ENCODE data around the gene SIL1.
"Not testable (repeated sequence)": the region's sequence is repeated elsewhere in the genome, so short reads cannot be mapped to it uniquely, and the experiment has no call there.

The SIL1 gene

DNA sequence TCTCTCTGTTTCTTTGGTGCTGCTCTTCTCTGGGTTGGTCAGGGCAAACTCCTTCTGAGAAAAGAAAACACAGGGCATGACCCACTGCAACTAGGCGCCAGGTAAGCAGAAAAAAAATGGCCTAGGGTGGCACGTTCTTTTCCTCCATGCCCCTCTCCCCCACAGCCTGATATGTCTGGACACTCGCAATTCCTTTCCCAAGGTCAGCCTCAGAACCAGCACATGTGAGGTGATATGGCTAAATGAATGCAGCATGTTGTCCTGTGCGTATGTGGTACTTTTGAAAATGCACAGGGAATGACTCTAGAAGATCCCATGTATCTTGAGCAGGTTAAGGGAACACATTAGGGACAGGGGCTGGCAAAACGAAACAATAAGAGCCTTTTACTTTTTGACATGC lies 77.0 kb downstream of the SIL1 start:
- no peak overlapping the region for H3K4me3 ChIP-seq (ENCODE audit: low read length)
- H3K9me3 ChIP-seq (ENCODE audit: low read length), result no peaks in the 10 kb centered on the region
- no peak overlapping the region for H2AFZ ChIP-seq (ENCODE audit: low read depth, low read length)
- no peaks in the 10 kb centered on the region for H3K4me1 ChIP-seq (ENCODE audit: insufficient read depth, low read length)
- H3K27me3 ChIP-seq (ENCODE audit: insufficient read depth, low read length), result no peaks in the 10 kb centered on the region
- peaks cover 43% of the 10 kb centered on the region for H3K36me3 ChIP-seq (ENCODE audit: insufficient read depth, low read length)

DNA sequence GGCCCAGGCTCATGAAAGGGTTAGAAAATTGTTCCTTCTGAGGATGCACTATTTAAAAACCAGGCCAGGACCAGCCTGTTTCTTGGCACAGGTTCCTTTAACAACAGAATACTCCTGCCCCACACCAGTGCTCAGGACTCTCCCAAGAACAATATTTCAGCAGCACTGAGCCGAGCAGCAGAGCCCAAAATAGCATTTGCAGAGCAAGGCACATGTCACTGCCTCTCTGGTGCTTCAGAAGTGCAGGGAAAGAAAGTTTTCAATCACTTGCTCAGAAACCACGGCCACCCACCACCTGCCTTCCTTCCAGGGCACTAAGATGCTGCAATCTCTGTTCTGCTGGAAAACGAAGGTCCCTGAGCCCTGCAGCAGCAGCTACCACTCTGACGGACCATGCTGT lies 77.6 kb downstream of the SIL1 start:
- Histone ChIP-seq H2AFZ (ENCODE audit: low read depth, low read length) (no peak overlapping the region), H3K4me3 (ENCODE audit: low read length) (no peak overlapping the region), H3K36me3 (ENCODE audit: insufficient read depth, low read length) (peaks cover 41% of the 10 kb centered on the region), H3K4me1 (ENCODE audit: insufficient read depth, low read length) (no peaks in the 10 kb centered on the region), H3K9me3 (ENCODE audit: low read length) (no peaks in the 10 kb centered on the region), H3K27me3 (ENCODE audit: insufficient read depth, low read length) (no peaks in the 10 kb centered on the region)

DNA sequence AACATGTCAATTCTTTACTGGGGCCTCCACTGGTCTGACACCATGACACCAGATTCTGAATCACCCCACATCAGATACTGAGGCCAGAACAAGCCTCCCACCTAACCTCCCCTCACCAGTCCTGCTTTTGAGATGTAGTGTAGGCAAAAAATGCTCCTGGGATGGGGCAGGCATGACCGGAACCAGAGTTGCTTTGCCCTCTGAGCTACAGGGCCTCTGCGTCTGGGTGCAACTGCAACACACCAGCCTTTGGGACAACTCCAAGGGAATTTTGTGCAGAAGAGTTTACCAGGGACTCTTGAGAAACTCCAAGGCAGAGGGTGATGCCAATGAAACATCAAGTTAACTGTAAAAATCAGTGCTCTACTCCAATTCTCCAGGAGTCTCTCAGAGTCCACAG lies 79.4 kb downstream of the SIL1 start:
- H3K4me1 ChIP-seq (ENCODE audit: insufficient read depth, low read length), result no peaks in the 10 kb centered on the region
- H3K9me3 ChIP-seq (ENCODE audit: low read length), result peaks cover 1% of the 10 kb centered on the region

DNA sequence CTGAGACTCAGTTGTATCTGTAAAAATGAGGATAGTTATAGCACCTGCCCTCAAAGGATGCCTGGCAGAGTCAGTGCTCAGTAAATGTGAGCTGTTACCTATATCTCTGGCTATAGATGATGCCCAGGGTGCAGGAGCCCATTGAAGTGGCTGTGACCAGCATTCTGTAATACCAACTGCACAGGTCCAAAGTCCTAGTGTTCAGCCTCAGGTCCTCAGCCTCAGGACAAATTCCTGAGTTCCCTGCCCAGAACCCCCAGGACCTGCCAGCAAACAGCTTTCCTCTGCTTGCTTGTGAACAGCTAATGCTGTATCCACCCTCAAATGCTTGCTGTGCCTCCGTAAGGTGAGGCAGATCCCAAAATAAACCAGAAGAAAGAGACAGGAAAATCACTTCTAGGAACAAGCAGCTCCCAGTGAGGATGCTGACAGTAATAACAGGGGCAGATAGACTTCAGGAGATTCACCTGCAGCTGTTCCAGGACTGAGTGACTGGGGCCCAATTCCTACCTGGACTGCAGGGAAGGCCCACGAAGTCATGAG lies 80.8 kb downstream of the SIL1 start:
- no peaks in the 10 kb centered on the region for H3K4me1 ChIP-seq (ENCODE audit: insufficient read depth, low read length)
- peaks cover 2% of the 10 kb centered on the region for H3K9me3 ChIP-seq (ENCODE audit: low read length)
- no peak overlapping the region for H3K4me3 ChIP-seq (ENCODE audit: low read length)
- peaks cover 32% of the 10 kb centered on the region for H3K36me3 ChIP-seq (ENCODE audit: insufficient read depth, low read length)
- H3K27me3 ChIP-seq (ENCODE audit: insufficient read depth, low read length), result no peaks in the 10 kb centered on the region
- H2AFZ ChIP-seq (ENCODE audit: low read depth, low read length), result no peak overlapping the region

More for the DNA sequence above, 79.4 kb downstream of the SIL1 start:
- Histone ChIP-seq H3K36me3 (ENCODE audit: insufficient read depth, low read length) (peaks cover 37% of the 10 kb centered on the region), H2AFZ (ENCODE audit: low read depth, low read length) (no peak overlapping the region), H3K27me3 (ENCODE audit: insufficient read depth, low read length) (no peaks in the 10 kb centered on the region), H3K4me3 (ENCODE audit: low read length) (no peak overlapping the region)

DNA sequence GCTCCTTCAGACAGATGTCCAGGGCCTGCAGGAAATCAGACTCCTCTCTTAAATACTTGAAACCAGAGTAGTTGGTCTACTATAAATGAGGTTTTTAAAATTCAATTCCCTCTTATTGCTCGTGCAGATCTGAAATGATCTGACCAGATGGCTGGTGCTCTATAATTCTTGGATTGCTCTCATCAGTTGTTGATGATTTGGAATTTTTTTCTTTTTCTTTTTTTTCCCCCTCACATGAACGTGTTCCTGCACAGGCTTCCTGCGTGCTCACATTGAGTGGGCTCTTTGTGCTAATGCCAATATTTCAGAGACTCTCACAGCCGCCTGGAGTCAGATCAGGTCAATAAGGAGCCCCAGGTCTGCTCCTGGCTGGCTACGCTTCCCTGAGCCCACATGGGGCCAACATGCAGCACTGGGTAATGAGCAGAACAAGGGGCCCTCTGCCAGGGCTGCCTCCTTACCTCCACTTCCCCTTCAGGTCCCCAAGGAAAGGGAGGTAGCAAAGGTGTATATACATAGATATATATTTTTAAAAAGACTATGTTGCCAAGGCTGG lies 82.0 kb downstream of the SIL1 start:
- Histone ChIP-seq H3K9me3 (ENCODE audit: low read length) (peaks cover 4% of the 10 kb centered on the region), H3K4me3 (ENCODE audit: low read length) (no peak overlapping the region), H3K36me3 (ENCODE audit: insufficient read depth, low read length) (peaks cover 32% of the 10 kb centered on the region), H3K27me3 (ENCODE audit: insufficient read depth, low read length) (no peaks in the 10 kb centered on the region), H2AFZ (ENCODE audit: low read depth, low read length) (no peak overlapping the region), H3K4me1 (ENCODE audit: insufficient read depth, low read length) (no peaks in the 10 kb centered on the region)

DNA sequence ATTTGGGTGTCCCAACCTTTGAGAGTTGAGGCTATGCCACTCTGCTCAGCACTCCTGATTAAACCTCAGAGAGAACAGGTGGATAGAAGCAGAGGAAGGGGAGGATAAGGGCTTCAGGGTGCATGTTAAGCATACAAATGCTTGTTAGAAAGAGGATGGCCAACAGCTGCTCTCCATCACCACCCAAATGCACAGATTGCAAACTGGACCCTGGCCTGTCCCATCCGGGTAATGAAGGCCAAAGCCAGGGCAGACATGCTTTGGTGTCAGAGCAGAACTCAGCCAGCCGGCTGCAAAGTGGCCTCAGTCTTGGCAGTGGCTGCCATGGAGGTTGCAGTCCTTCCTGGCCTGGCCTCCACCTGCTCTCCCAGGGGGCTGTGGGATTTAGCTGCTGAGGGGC lies 84.3 kb downstream of the SIL1 start:
- Histone ChIP-seq H3K27me3 (ENCODE audit: insufficient read depth, low read length) (no peaks in the 10 kb centered on the region), H3K4me1 (ENCODE audit: insufficient read depth, low read length) (peaks cover under 1% of the 10 kb centered on the region), H2AFZ (ENCODE audit: low read depth, low read length) (no peak overlapping the region), H3K4me3 (ENCODE audit: low read length) (no peak overlapping the region), H3K36me3 (ENCODE audit: insufficient read depth, low read length) (peaks cover 14% of the 10 kb centered on the region), H3K9me3 (ENCODE audit: low read length) (peaks cover 5% of the 10 kb centered on the region)

DNA sequence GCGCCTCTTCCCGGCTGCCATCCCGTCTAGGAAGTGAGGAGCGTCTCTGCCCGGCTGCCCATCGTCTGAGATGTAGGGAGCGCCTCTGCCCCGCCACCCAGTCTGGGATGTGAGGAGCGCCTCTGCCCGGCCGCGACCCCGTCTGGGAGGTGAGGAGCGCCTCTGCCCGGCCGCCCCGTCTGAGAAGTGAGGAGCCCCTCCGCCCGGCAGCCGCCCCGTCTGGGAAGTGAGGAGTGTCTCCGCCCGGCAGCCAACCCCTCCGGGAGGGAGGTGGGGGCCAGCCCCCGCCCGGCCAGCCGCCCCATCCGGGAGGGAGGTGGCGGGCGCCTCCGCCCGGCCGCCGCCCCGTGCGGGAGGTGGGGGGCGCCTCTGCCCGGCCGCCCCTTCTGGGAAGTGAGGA lies 85.8 kb downstream of the SIL1 start:
- H3K4me3 ChIP-seq (ENCODE audit: low read length); H3K36me3 ChIP-seq (ENCODE audit: insufficient read depth, low read length); H3K4me1 ChIP-seq (ENCODE audit: insufficient read depth, low read length); H3K27me3 ChIP-seq (ENCODE audit: insufficient read depth, low read length); H3K9me3 ChIP-seq (ENCODE audit: low read length); H2AFZ ChIP-seq (ENCODE audit: low read depth, low read length): not testable (repeated sequence)

DNA sequence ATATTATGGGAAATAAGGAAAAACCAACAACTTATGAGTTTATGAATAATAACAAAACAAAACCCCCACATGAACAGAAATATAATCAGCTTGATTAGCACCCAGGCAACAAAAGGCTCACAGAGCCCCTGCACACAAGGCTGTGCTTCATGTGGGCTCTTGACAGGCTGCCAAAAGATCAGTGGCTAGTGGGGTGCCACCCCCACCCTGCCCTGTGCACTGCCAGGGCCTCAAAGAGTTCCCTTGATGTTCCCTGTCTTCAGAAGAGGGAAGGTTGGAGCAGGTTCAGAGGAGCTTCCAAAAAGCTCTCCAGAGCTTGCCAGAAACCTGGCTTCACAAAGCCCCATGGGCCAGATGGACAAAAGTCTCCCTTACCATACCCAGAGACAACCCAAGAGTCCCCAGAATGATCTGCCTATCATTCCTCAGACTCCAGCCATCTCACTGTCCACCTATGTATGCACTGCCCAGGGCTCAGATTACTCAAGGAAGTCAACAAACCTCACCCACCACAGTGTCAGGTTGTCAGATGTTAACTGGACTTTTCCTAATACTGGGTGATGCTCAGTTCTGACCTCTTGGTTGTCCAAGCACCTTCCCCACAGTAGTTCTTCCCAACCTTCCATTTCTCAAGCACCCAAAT lies 87.5 kb downstream of the SIL1 start:
- Histone ChIP-seq H3K4me3 (ENCODE audit: low read length) (no peak overlapping the region), H3K36me3 (ENCODE audit: insufficient read depth, low read length) (no peaks in the 10 kb centered on the region), H3K27me3 (ENCODE audit: insufficient read depth, low read length) (no peaks in the 10 kb centered on the region), H2AFZ (ENCODE audit: low read depth, low read length) (no peak overlapping the region), H3K9me3 (ENCODE audit: low read length) (peaks cover 5% of the 10 kb centered on the region), H3K4me1 (ENCODE audit: insufficient read depth, low read length) (peaks cover 20% of the 10 kb centered on the region)

DNA sequence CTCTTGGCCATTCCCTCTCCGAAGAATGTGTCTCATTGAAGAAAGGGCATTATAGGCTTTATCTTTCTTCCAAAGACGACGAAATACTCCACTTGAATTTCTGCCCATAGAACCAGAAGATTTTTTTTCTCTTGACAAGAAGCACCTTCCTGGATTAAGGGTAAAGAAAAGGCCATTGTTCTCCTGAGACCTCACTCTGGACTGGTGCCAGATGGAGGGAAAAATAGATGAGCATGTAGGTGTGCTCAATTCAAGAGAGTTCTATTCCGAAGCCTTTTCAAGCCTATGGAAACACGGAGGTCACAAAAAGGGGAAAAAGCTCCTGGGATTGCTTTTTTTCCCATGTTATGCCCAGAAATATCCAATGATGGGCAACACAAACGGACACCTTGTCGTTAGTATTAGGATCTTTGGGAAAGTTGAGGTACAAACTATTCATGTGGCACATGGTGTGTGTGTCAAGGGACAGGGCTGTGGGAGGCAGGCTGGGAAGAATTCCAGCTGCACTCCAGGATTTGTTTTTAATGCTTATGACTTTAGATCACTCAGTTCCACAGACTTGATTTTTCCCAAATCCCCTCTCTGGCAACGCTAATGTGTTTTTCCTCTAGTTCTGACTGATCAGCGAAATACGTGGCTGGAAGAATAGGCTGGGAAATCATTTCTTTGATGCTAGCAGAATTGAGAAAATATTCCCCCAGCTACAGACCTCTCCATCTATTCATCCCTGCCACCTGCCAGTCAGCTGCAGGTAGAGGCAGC lies 89.9 kb downstream of the SIL1 start:
- Histone ChIP-seq H3K4me3 (ENCODE audit: low read length) (no peak overlapping the region), H3K27me3 (ENCODE audit: insufficient read depth, low read length) (no peaks in the 10 kb centered on the region), H3K4me1 (ENCODE audit: insufficient read depth, low read length) (peaks cover 34% of the 10 kb centered on the region)

DNA sequence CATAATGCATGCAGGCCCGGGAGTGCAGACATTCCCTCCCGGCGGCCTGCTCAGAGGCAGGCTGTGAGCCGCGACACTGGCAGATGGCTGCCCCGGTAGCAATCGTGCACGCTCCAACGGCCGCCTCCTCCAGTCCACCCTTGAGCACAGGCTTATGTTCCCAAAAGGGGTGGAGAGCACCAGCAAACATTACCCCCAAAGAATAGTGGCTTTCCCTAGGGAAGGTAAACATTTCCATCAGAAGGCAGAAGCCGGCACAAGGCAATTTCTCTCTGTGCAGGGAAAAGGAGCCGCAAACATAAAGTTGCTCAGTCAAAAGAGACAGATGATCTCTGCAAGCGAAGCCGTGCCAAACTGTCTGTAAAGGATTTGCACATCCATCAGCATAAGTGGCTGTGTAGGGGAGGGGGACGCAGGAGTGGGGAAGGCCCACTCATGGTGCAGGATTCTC lies 92.5 kb downstream of the SIL1 start:
- no peaks in the 10 kb centered on the region for H3K9me3 ChIP-seq (ENCODE audit: low read length)
- H2AFZ ChIP-seq (ENCODE audit: low read depth, low read length), result peak overlapping the region; percentile 8
- peak overlapping the region; percentile 30 for H3K4me3 ChIP-seq (ENCODE audit: low read length)
- peaks cover 3% of the 10 kb centered on the region for H3K36me3 ChIP-seq (ENCODE audit: insufficient read depth, low read length)
- H3K4me1 ChIP-seq (ENCODE audit: insufficient read depth, low read length), result peaks cover 39% of the 10 kb centered on the region
- H3K27me3 ChIP-seq (ENCODE audit: insufficient read depth, low read length), result no peaks in the 10 kb centered on the region

More for the DNA sequence above, 89.9 kb downstream of the SIL1 start:
- Histone ChIP-seq H2AFZ (ENCODE audit: low read depth, low read length) (no peak overlapping the region), H3K9me3 (ENCODE audit: low read length) (peaks cover 3% of the 10 kb centered on the region), H3K36me3 (ENCODE audit: insufficient read depth, low read length) (no peaks in the 10 kb centered on the region)

DNA sequence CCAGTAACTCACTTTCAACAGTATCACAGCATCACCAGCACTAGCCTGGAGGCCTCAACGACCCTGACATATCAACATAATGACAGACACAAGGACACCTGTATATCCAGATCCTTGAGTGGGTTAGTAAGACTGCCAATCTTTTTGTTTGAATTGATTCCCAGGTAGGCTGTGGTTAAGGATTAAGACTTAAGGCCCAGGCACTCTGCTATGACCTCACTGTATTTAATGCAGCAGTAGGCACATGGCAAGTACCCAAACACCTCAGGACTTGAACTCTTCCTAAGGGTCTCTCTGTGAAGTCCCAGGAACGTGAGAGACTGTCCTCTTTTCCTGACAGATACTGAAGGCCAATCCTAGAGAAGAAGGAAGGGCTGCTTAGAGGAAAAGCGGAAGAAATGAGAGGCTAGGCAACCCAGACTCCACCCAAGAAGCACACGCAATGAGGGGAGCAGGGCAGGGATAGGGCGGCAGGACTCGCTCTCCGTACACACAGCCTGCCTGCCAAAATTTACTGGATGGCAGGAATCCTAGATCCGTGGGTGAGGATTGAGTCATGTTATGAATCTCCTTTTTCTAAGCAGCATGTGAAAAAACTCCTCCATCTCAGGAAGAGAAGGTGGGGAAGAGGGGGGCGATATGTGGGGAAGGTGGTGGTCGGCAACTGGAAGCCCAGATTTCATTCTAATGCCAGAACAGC lies 93.4 kb downstream of the SIL1 start:
- Histone ChIP-seq H3K27me3 (ENCODE audit: insufficient read depth, low read length) (no peaks in the 10 kb centered on the region), H3K4me1 (ENCODE audit: insufficient read depth, low read length) (peaks cover 39% of the 10 kb centered on the region), H3K4me3 (ENCODE audit: low read length) (no peak overlapping the region), H3K9me3 (ENCODE audit: low read length) (no peaks in the 10 kb centered on the region), H3K36me3 (ENCODE audit: insufficient read depth, low read length) (peaks cover 3% of the 10 kb centered on the region), H2AFZ (ENCODE audit: low read depth, low read length) (no peak overlapping the region)

DNA sequence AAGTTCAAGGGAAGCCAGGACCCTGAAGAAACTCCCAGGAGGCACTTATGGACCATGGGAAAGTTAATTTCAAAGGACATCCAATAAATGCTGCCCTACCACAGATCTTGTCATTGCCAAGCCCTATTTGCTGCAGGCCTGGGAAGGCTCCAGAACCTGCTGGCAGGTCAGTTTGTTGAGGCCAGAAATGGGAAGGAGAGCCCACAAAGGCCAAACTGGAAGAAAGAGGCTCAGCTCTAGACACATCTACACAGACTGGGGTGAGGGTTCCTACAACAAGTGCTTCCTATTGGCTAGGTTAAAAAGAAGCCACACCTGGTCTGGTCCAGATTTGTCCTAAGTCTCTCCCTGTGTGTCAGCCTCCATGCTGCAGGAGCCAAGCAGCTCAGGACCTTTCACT lies 94.4 kb downstream of the SIL1 start:
- no peaks in the 10 kb centered on the region for H3K9me3 ChIP-seq (ENCODE audit: low read length)
- H3K27me3 ChIP-seq (ENCODE audit: insufficient read depth, low read length), result no peaks in the 10 kb centered on the region
- no peak overlapping the region for H3K4me3 ChIP-seq (ENCODE audit: low read length)
- H2AFZ ChIP-seq (ENCODE audit: low read depth, low read length), result no peak overlapping the region
- peaks cover 3% of the 10 kb centered on the region for H3K36me3 ChIP-seq (ENCODE audit: insufficient read depth, low read length)
- peaks cover 37% of the 10 kb centered on the region for H3K4me1 ChIP-seq (ENCODE audit: insufficient read depth, low read length)

DNA sequence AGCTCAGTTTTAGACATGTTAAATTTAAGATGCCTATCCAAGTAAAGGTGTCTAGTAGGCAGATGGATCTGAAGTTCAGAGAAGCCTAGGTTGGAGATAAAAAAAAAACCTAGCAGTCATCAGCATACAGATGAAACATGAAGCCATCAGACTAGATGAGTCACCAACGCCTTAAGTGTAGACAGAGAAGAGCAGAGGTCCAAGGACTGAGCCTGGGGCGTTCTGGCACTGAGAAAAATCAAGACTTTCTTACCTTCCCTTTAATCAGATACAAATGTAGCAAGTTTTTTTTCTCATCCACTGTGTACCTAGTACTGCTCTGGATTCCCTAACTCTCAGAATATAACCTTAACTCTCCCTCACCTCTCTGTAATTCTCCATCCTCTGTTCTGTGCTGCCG lies 97.3 kb downstream of the SIL1 start:
- Histone ChIP-seq H3K36me3 (ENCODE audit: insufficient read depth, low read length) (peaks cover 3% of the 10 kb centered on the region), H3K27me3 (ENCODE audit: insufficient read depth, low read length) (no peaks in the 10 kb centered on the region), H3K4me3 (ENCODE audit: low read length) (no peak overlapping the region), H2AFZ (ENCODE audit: low read depth, low read length) (no peak overlapping the region), H3K9me3 (ENCODE audit: low read length) (no peaks in the 10 kb centered on the region), H3K4me1 (ENCODE audit: insufficient read depth, low read length) (peaks cover 20% of the 10 kb centered on the region)
